ENCODE results near the gene SPARC.

SPARC gene

GRCh38 chr5:151718153-151718552 is 31.4 kb upstream of the SPARC start:
- TF ChIP-seq CTCF (IDR thresholded peaks at IDR 0.05; ENCODE audit: insufficient read depth, low read depth, low read length, missing control alignments): no peak
- no peak overlapping the region for H3K4me3 ChIP-seq (ENCODE audit: low read length)
- no peak for DNase-seq (ENCODE audit: low read depth)

- TF ChIP-seq CTCF (IDR thresholded peaks at IDR 0.05; ENCODE audit: insufficient read depth, low read depth, low read length, missing control alignments): no peak
- no peak for DNase-seq (ENCODE audit: low read depth)
- no peak overlapping the region for H3K4me3 ChIP-seq (ENCODE audit: low read length)
Observed at GRCh38 chr5:151717416-151717815, 30.7 kb upstream of the SPARC start.

- TF ChIP-seq CTCF (IDR thresholded peaks at IDR 0.05; ENCODE audit: insufficient read depth, low read depth, low read length, missing control alignments): no peak
- no peak overlapping the region for H3K4me3 ChIP-seq (ENCODE audit: low read length)
- DNase-seq (ENCODE audit: low read depth): no peak
Observed at GRCh38 chr5:151709109-151709735, 22.5 kb upstream of the SPARC start.

- no peak overlapping the region for H3K4me3 ChIP-seq (ENCODE audit: low read length)
- TF ChIP-seq CTCF (IDR thresholded peaks at IDR 0.05; ENCODE audit: insufficient read depth, low read depth, low read length, missing control alignments): no peak
- DNase-seq (ENCODE audit: low read depth): no peak
Observed at GRCh38 chr5:151708126-151708525, 21.4 kb upstream of the SPARC start.

- H3K4me3 ChIP-seq (ENCODE audit: low read length): no peak overlapping the region
- no peak for TF ChIP-seq CTCF (IDR thresholded peaks at IDR 0.05; ENCODE audit: insufficient read depth, low read depth, low read length, missing control alignments)
- no peak for DNase-seq (ENCODE audit: low read depth)
Observed at GRCh38 chr5:151707567-151707966, 20.9 kb upstream of the SPARC start.

GRCh38 chr5:151706906-151707305 is 20.2 kb upstream of the SPARC start:
- H3K4me3 ChIP-seq (ENCODE audit: low read length): no peak overlapping the region
- DNase-seq (ENCODE audit: low read depth): peak; percentile 76
- no peak for TF ChIP-seq CTCF (IDR thresholded peaks at IDR 0.05; ENCODE audit: insufficient read depth, low read depth, low read length, missing control alignments)

- DNase-seq (ENCODE audit: low read depth): no peak
- H3K4me3 ChIP-seq (ENCODE audit: low read length): no peak overlapping the region
- TF ChIP-seq CTCF (IDR thresholded peaks at IDR 0.05; ENCODE audit: insufficient read depth, low read depth, low read length, missing control alignments): no peak
Observed at GRCh38 chr5:151703780-151704179, 17.1 kb upstream of the SPARC start.
